NCI-H1694 treated with DMSO at 0.1 percent for 48 hours (cell line): ENCODE results near the gene ZDHHC14.
"Not testable (repeated sequence)": the region's sequence is repeated elsewhere in the genome, so short reads cannot be mapped to it uniquely, and the experiment has no call there.

Experiments
- DNase-seq: peaks from one replicate; lab custom pipeline; 2025; lab: John Stamatoyannopoulos, UW

ZDHHC14 gene

DNA sequence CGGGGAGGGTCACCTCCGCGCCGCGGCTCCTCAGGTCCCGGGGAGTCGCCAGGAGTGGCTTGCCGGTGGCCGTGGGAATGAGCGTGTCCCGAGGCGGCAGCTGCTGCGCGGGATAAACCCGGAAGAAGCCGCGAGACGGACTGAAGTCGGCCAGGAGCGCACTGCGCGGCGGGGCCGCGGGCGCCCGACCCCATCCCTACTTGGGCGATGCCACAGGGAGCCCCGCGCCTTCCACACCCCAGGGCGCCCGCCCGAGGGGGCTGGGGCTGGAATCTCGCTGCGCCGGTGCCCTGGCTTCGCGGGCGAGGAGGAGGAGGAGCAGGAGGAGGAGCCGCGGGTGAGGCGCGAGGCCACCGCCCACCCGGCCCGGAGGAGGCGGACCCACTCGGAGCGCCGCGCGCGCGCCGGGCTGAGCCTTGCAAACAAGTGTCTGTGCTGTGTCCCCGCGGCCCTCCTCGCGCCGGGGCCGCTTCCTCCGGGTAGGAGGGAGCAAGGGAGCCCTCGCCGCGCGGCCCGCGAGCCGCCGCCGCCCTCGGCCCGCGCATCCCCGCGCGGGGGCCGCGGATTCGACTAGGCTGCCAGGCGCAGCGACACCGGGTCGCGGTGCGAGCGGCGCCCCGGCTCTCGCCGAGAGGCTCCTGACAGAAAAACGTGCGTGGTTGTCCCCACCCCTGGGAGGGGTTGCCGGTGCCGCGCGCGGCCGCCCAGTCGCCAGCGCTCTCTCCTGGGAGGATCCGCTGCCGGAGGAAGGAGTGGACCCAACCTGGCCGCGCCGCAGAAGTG lies at the start of gene ZDHHC14:
Gene ZDHHC14 (plus strand): TSS at position 412 of the 783 bp plus-strand sequence.
- DNase-seq, result peak; percentile 57

DNA sequence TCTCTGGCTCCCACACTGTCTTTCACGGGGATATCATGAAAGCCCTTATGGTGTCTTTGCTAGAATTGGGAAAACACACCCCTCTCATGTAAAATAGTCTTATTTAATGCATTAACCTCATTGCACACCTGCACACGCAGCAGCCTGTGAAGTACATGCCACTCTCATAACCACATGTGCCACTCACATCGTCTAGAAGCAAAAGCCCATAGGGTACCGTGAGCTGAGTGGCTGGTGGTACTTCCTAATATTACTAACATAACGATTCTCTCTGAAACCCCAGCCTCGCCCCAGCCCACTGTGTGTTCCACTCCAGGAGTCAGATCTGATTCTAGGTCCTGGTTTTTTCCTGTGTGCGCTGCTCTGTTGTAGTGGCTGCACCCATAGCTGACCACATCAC lies 48.2 kb upstream of the ZDHHC14 start:
- no peak for DNase-seq

DNA sequence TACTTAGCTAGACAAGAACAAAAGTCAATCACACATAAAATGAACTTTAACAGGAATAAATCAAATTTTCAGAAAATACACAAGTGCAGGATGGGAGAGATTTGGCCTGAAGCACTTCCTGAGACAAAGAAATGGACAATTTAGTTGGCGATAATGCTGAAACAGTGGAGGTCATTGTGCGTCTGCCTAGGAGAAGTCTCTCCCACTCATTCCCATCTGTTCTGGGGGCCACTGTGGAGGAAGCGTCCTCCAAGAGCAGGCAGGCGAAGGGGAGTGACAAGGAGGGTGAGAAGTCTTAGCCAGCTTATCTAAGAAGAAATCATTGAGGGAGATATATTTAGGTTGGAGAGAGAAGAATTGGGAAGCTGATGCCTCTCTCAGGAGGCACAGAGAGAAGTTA lies 47.5 kb upstream of the ZDHHC14 start:
- no peak for DNase-seq

DNA sequence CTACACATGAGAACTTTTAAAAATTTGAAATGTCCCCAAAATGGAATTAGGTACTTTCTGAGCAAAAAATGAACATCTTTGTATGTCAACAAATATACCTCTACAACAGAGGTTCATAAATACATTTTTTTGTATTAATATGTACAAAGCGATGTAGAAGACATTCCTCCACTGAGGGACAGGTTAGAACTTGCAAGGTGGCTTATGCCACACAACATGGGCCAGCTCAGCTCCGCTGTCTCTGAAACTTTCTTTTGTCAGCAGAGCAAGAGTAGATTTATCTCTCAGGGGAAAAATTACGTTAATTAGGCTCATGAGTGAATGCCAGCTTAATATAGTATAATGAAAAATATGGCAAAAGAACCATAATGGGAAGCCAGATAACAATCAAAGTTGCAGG lies 47.0 kb upstream of the ZDHHC14 start:
- DNase-seq, result no peak

DNA sequence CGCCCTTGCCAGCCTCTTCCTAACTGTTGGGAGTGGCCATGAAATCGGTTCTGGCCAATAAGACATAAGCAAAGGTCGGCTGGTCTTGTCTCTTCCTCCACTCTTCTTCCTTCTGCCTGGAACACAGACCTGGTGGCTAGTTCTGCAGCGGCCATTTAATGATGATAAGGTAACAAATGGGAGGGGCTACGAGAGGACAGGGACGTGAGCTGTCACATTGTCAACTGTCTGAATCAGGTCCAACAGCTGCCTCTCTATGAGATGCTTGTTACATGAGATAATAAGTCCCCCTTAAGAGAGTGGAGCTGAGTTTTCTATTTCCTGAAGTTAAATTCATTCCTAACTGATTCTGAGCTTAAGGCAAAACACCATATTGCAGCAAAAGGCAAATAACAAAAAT lies 45.2 kb upstream of the ZDHHC14 start:
- DNase-seq, result no peak

DNA sequence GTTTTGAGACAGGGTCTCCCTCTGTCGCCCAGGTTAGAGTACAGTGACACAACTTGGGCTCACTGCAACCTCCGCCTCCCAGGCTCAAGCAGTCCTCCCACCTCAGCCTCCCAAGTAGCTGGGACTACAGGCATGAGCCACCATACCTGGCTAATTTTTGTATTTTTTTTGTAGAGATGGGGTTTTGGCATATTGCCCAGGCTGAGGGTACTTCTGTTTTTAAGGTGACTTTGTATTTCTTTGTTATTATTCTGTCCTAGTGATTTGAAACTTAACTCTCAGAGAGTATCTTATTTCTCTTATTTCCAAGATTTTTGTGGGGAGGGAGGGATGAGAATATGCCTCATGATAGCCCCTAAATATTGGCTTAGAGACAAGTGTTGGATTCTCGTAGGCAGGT lies 43.7 kb upstream of the ZDHHC14 start:
- DNase-seq, result not testable (repeated sequence)

DNA sequence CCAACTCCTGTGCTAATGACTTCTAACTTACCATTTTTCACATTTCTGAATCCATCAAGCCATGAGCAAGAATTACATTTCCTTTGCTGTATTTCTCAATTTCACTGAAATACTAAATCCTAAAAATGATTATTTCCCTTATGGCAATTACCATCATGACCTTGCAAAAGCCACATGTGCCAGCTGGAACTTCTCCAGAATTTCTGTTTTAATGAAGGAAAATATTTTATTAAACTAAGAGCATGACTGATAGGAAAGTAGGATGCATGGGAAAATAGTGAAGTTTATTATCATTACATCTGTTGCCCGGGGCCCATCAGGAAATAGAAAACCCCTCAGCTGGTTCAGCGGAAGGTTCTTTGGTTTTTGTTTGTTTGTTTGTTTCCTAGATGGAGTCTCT lies 43.2 kb upstream of the ZDHHC14 start:
- DNase-seq, result no peak

DNA sequence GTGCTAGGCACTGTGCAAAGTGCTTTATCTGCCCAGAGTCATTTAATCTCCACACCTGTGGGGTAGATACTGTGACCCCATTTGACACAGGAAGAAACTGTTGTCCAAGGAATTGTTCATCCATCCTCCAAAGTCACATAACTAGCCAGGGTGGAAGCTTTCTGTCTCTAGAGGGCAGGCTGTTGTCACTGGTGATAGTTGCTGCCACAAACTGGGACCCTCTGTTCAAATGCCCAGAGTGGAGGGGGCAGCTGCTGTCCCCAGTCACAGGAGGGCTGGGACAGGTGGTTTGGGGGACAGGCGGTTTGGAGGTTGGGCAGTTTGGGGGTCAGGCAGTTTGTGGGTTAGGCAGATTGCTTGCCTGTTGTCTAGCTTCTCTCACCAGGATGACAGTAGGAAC lies 41.6 kb upstream of the ZDHHC14 start:
- no peak for DNase-seq

DNA sequence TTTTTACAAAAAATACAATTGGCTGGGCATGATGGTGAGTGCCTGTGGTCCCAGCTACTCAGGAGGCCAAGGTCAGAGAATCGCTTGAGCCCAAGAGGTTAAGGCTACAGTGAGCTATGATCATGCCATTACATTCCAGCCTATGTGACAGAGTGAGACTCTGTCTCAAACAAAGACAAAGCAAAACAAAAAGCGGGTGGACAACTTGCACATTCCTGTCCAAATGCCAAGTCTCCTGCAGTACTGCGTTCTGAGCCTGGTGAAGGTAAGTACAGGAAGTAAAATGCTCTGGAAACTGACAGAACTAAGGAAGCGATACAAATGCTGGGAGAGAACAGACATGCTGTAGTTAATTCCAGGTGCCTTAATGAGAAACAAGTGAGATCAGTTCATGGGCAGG lies 37.3 kb upstream of the ZDHHC14 start:
- DNase-seq, result no peak

DNA sequence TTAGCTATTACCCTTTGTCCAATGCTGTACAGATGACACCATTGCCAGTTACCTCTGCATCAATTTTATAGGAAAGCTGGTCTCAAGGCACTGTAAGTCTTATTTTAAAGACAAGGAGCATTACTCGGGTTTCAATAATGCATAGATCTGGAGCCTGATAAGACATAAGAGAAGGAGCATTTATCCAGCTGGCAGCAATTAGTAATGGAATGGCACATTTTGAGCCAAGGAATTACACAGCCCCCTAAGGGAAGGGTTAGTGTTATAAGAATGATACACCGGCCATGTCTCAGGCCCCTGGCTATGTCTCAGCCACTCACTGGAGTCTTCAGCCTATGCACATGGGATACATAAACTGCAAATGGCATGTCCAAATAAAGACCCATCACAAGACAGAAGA lies 34.6 kb upstream of the ZDHHC14 start:
- DNase-seq, result no peak

DNA sequence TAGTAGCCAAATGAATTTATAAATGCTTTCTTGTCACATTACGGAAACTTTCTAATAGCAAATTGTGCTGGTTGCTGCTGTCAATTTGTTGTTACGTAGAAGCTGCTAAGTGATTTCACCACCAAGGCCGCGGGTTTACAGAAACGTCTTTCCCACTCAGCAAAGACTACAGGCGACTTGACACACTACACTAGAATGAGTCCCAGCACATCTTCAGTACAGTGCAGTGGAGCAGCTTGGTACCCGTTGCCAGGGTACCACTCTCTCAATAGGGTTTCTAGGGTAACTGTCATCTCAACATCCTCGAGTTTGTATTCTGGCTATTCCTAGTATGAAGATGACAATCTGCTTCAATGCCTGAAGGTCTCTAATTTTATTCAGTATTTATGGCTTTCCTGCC lies 22.7 kb upstream of the ZDHHC14 start:
- no peak for DNase-seq

DNA sequence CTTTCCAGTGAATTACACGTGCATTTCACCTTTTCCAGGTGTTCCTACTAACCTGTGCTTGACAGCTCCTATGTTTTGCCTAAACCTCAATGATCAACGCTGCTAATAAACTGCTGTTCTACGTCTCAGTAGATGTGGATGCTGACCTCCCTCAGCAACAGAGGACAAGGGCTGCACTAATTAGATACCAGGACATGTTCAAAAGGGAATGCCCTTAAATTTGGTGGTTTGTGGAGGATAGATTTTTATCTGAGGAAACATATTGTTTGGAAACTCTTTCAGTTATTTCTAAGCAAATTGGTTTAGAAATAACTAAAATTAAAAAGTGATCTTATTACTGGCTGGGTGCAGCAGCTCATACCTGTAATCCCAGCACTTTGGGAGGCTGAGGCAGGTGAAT lies 19.1 kb upstream of the ZDHHC14 start:
- no peak for DNase-seq

DNA sequence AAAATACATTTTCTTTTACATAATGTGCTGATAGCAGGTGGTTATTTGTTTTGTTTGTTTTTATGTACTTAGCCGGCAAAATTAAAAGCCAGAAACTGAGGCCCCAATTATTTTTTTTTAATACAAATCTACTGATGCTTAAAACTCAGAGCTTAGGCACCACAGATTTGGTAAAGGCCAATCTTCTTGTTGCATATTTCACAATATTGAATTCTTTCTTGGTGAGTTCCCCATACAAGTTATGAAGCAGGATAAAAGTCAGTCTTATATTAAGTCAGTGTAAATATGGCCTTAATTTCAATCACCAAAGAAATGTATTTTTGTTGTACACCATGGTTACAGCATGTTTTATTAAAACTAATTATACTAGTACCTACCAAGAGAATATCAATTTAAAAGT lies 16.3 kb upstream of the ZDHHC14 start:
- no peak for DNase-seq

DNA sequence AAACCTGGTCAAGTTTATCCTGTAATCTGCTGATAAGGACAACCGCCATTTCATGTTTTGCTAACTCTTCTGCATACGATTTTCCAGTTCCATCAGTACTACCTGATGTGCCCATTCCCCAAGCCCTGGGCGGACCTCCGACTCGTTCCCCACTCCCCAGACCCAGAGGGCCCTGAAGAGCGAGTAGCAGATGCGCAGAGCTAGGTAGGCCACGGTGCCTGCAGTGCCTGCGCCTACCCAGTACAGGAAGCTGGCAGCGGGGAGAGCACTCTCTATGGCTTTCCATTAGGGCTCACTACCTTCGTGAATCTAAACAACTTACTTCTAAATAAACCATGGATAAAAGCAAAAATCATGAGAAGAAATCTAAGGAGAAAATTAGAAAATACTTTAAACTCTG lies 14.3 kb upstream of the ZDHHC14 start:
- DNase-seq, result no peak

DNA sequence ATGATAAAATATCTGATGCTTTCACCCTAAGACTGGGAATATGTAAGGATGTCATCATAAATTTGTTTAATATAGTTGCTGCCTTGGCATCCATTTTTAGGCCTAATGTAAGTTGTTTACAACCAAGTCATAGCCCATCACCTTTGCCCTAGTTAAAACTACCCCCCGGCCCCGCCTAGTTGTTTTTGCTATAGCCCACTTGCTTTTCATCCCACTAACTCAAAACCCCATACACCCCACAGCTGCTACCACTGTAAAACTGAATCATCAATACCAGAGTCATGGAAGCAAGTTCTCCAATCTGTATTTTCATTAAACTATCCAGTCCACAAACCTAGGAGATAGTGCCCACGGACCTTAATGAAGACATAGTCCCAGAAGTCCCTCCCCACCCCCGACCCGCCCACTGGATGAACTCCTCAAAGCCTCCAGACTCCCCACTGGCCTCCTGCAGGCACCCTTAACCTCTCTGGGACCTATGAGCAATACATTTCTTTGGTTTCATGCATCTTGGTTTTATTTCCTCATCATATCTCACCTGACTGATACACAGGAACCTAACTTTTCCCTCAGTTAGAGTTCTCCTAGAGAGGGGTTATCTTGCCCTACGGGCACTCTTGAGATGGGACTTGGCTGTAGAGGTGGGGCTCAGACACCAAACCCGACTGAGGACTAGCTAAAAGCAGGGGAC lies 12.5 kb upstream of the ZDHHC14 start:
- DNase-seq, result no peak

DNA sequence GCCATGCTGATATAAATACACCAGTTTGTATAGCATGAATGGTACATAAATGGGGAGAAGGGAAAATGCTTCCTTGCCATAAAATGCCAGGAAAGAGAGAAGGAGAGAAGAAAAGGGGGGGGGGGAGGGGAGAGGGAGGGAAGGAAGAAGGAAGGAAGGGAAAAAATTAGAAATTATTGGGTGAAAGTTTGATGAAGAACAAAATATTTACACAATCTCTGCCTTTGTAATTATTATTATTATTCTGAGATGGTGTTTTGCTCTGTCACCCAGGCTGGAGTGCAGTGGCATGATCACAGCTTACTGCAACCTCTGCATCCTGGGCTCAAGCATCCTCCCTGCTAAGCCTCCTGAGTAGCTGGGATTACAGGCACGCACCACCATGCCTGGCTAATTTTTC lies 10.2 kb upstream of the ZDHHC14 start:
- no peak for DNase-seq

DNA sequence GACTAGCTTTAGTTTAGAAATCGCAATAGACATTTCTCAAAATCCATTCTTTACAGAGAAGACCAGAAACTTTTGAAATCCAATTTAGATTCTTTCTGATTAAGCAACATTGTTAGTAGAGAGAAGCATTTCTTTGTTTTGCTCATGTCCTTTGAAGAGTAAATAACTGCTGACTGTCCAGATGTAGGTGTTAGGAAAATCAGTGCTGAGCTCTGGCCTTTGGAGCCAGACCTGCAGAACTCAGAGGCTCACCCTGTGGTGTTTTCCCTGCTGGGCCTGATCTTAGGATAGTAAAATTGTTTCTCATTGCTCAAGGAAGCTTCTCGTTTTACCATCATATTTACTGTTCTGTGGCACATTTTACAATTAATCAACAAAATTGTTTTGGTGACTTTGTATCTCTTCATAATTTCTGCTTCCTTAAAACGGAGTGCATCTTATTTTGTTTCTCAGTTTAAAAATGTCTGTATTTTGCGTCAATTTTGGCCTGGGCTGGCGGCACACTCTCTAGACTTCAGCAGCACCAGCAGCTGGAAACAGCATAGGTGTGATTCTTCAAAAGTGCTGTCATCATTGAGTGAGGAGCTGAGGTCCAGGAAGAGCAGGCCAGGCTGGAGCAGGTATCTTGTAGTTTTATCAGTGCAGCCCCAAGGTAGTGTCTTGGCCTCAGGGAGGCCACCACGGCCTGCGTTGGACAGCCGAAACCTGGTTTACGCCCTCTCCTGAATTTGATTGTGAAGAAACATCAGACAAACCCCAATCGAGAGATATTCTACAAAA lies 8.3 kb upstream of the ZDHHC14 start:
- DNase-seq, result no peak

DNA sequence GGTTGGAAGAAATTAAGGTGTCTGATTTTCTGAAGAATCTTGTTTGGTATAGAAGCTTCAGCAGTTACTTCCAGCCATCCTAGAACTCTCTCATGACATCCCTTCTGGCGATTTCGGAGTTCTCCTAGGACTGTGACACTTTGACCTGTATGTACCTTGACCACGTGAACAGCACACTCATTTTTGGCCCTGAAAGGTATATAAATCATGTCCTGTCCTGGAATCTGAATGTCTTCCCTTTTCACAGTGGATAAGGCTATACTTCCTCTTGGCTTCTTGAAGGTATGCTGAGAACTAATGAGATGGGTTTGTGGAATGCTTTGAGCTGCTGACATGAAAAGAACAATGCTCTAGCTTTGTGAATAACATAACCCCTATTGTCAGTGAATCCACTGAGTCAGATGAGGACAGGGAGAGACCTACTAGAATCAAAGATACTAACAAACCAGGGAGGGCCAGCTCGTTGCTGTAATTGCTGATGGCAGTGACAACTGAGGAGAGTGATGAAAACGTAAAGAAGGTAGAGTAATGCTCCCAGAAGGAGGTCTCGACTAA lies 6.0 kb upstream of the ZDHHC14 start:
- no peak for DNase-seq

DNA sequence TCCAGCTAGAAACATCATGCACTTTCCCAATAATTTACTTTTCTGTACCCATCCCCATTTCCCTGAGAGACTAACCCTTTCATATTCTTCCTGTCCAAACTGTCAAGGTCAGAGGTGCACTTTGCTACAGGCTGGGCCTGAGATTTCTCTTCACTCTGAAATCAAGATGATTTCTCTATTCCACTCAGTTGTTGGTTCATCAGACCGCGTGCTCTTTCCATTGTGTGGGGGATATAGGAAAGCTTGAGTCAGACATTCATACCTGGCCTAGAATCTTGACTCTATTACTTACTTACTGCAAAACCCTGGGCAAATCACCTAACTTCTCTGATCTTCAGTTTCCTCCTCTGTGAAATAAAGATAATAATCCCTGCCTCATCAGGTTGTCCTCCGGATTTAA lies 4.7 kb upstream of the ZDHHC14 start:
- no peak for DNase-seq

DNA sequence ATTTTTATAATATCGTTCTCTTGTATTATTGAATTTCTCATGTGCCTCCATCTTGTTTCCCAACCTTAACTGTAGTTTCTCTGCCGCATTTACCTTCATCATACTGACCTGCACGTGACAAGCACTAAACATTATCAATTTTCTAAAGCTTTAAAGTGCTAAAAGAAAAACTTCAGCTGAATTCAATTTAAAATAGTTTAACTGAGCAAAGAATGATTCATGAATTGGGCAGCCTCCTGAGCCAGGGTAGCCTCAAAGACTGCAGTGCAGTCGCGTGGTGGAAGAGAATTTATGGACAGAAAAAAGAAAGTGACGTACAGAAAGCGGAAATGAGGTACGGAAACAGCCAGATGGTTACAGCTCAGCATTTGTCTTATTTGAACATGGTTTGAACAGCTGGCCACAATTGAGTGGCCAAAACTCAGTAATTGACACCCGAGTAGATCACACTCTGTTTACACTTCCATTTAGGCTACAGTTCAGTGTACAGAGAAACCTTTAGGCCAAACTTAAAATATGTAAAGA lies 4.2 kb upstream of the ZDHHC14 start:
- DNase-seq, result peak; percentile 34

DNA sequence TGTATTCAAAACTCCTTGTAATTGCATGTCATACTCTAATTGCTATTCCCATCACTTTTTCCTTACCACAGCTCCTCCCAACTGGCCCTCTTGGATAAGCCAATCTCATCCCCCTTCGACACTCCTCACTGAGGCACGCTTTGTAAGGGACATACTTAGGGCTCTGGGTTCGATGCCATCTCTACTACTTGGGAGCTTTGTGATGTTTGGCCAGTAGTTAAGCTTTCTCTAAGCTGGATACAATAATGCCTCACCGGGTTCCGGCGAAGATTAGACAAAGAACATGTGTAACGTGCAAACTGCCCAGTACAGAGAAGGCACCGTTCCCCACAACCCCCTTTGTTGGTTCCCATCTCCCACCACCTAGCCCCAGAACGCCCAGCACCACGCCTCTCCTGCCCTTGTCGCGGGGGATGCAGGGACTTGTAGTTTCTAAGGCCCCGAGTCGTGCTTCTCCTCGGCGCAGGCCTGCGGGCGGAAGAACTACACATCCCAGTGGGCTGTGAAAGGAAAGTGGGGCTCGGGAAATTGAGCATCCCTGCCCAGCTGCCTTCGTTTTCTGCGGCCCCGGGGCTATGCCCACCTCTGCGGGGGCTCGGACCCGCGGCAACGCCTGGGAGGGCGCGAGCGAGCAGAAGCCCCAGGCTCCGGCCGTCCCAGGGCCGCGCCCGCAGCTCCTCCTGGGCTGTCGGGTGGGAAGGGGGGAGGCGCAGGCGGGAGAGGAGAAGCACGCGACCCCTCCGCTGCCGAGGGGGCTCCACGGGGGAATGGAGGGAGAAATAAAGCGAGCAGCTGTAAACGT lies 1.1 kb upstream of the ZDHHC14 start:
- peak; percentile 88 for DNase-seq

DNA sequence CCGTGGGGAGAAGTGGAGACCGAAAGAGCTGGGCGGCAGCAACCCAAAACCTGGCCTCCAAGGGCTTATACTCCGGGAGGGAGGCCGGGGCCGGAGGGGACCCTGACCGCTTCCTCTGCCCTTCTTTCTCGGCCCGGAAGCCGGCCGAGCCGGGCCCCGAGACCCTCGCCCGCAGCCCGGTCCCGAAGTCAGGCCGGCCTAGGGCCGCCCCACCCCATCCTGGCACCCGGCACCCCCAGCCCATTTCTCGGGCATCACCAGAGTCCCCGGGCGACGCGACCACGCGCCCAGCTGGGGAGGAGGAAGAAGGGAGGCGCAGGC lies 572 bp upstream of the ZDHHC14 start:
- no peak for DNase-seq
